ENCODE measurements around the gene ITGB1BP1.

DNA sequence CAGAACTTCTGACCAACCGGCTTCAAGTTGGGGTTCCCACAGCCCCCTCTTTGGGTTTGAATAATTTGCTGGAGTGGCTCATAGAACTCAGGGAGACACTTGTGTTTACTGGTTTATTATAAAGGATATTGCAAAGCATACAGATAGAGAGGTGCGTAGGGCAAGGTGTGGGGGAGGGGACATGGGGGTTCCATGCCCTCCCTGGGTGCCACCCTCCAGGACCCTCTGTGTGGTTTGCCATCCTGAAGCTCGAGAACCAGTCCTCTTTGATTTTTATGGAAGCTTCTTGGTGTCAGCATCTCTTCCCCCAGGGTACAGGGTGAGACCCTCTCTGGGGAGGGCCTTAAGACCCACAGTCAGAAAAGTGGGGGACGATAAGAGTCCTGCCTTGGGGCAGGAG is 38.8 kb downstream of the ITGB1BP1 start:
- TF ChIP-seq, protein P1, sequence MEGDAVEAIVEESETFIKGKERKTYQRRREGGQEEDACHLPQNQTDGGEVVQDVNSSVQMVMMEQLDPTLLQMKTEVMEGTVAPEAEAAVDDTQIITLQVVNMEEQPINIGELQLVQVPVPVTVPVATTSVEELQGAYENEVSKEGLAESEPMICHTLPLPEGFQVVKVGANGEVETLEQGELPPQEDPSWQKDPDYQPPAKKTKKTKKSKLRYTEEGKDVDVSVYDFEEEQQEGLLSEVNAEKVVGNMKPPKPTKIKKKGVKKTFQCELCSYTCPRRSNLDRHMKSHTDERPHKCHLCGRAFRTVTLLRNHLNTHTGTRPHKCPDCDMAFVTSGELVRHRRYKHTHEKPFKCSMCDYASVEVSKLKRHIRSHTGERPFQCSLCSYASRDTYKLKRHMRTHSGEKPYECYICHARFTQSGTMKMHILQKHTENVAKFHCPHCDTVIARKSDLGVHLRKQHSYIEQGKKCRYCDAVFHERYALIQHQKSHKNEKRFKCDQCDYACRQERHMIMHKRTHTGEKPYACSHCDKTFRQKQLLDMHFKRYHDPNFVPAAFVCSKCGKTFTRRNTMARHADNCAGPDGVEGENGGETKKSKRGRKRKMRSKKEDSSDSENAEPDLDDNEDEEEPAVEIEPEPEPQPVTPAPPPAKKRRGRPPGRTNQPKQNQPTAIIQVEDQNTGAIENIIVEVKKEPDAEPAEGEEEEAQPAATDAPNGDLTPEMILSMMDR (IDR thresholded peaks at IDR 0.05): no peak
- TF ChIP-seq POLR2A (IDR thresholded peaks at IDR 0.05): no peak

All from vagina (tissue), 2 donors.